Activated T-helper 2 cell treated with anti-CD3 and anti-CD28 coated beads, Interferon-gamma antibody, Interleukin-2, Interleukin-4, amounts not matched to agents 10 μg/mL and 5 μg/mL and 100 μg/mL, durations not matched to agents 14 hours and 24 hours and 36 hours (primary cell): ENCODE measurements around the gene ZNF609. TPM values are rescaled to one million over a fixed set of nuclear protein-coding genes. Genes with fewer than 3 reads are reported as not detected.

Experiments used
- DNase-seq: peaks from one replicate; pipeline ENCODE4 v3.0.0; 2021; ENCODE audit warnings: low spot score
- H3K27ac Mint-ChIP-seq: one replicate; pipeline ENCODE4 v1.8.0; 2021; ENCODE audit warnings: mixed read lengths
- H3K27me3 Mint-ChIP-seq: one replicate; pipeline ENCODE4 v1.8.0; 2021; ENCODE audit warnings: low read depth, mixed read lengths
- H3K36me3 Mint-ChIP-seq: one replicate; pipeline ENCODE4 v1.8.0; 2021; ENCODE audit warnings: low read depth, mixed read lengths
- H3K4me1 Mint-ChIP-seq: one replicate; pipeline ENCODE4 v1.8.0; 2021; ENCODE audit warnings: low read depth, mixed read lengths
- H3K4me3 Mint-ChIP-seq: one replicate; pipeline ENCODE4 v1.8.0; 2021; ENCODE audit warnings: low read depth, mild to moderate bottlenecking, moderate library complexity, mixed read lengths
- H3K9me3 Mint-ChIP-seq: one replicate; pipeline ENCODE4 v1.8.0; 2021; ENCODE audit warnings: mixed read lengths
- intact Hi-C: fragments of 100-400 bp; cut with micrococcal nuclease; formaldehyde crosslinking; loops from one replicate; pipeline ENCODE4 v1.15.1; 2023
- total RNA-seq: library from RNA; stranded (reverse); gene quantifications from 2 replicates; pipeline ENCODE4 v1.2.3, GENCODE V29; 2022

Gene ZNF609
- total RNA-seq, 1 donor from 2014 or later, result 50.9 TPM

GRCh38 chr15:64699751-64700388 is 239.5 kb downstream of the ZNF609 start:
- H3K9me3 Mint-ChIP-seq, result no peaks in the 10 kb centered on the region
- H3K36me3 Mint-ChIP-seq, result peaks cover 21% of the 10 kb centered on the region
- H3K4me1 Mint-ChIP-seq, result peaks cover 57% of the 10 kb centered on the region
- intact Hi-C loops, result loop anchor here (5.0 kb wide), 1 partner anchor 482 kb away; no protein-coding TSS in a partner anchor
- no peak overlapping the region for H3K4me3 Mint-ChIP-seq
- no peaks in the 10 kb centered on the region for H3K27me3 Mint-ChIP-seq
- DNase-seq, result no peak
- H3K27ac Mint-ChIP-seq, result no peak overlapping the region

- intact Hi-C loops, result loop anchor here (5.0 kb wide), 1 partner anchor 481 kb away; no protein-coding TSS in a partner anchor
- Mint-ChIP-seq H3K27ac (peak overlapping the region; percentile 70), H3K4me3 (peak overlapping the region; percentile 87), H3K36me3 (peaks cover 13% of the 10 kb centered on the region), H3K27me3 (no peaks in the 10 kb centered on the region), H3K4me1 (peaks cover 51% of the 10 kb centered on the region), H3K9me3 (no peaks in the 10 kb centered on the region)
- DNase-seq, result no peak
Observed at GRCh38 chr15:64701051-64701450, 240.7 kb downstream of the ZNF609 start.

DNA sequence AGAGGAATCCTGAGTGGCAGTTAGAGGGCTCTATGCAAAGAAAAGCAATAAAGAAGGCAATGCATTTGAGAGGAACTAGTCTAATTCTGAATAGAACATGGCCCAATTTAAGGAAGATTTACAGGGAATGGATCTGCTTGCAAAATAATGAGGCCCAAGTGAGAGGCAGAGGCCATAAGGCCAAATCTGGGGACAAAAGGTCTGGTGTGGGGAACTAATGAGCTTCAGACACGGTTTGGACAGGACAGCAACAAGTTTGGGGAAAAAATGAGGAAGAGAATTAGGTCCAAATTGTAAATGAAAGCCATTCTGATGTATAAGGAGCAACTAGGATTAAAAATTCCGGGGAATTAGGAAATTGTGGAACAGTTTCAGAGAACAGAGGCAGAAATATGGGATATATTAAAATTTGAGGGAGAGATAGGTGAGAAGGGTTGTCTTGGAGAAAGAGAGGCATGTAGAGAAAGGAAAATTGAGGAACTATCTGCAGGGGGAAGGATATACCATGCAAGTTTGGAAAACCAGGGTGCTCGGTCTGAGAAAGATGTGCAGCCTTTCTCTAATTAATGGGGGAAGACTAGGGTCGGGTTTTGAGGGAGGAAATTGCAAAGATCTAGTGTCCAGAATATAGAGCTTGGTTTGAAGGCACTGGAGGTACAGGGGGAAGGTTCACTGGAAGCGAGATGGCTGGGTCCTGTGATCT is 241.3 kb downstream of the ZNF609 start:
- DNase-seq, result no peak
- no peaks in the 10 kb centered on the region for H3K27me3 Mint-ChIP-seq
- intact Hi-C loops, result loop anchor here (5.0 kb wide), 1 partner anchor 481 kb away; no protein-coding TSS in a partner anchor
- peak overlapping the region; percentile 70 for H3K27ac Mint-ChIP-seq
- peak overlapping the region; percentile 87 for H3K4me3 Mint-ChIP-seq
- H3K4me1 Mint-ChIP-seq, result peaks cover 51% of the 10 kb centered on the region
- H3K9me3 Mint-ChIP-seq, result no peaks in the 10 kb centered on the region
- peaks cover 13% of the 10 kb centered on the region for H3K36me3 Mint-ChIP-seq

GRCh38 chr15:64702816-64703631 is 242.6 kb downstream of the ZNF609 start:
- DNase-seq, result peak; percentile 92
- peaks cover 44% of the 10 kb centered on the region for H3K4me1 Mint-ChIP-seq
- H3K4me3 Mint-ChIP-seq, result peak overlapping the region; percentile 87
- peaks cover 9% of the 10 kb centered on the region for H3K36me3 Mint-ChIP-seq
- H3K9me3 Mint-ChIP-seq, result no peaks in the 10 kb centered on the region
- H3K27ac Mint-ChIP-seq, result peak overlapping the region; percentile 83
- intact Hi-C loops, result loop anchor here (1.0 to 5.0 kb wide), 2 partner anchors 28 to 479 kb away; no protein-coding TSS in a partner anchor
- H3K27me3 Mint-ChIP-seq, result no peaks in the 10 kb centered on the region

DNA sequence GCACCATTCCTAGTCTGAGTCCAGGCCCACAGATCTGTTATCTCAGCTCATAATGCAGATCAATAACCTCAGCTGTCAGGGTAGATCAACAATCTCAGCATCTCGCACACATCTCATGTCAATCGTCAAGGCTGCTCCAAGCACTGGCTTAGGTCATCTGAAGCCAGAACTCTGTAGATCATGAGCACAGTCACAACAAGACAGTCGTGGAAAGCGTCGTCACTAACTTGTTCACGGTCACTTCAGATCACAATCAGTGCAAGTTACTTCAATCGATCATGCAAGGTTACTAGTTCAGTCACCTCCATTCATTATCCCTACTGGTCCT is 243.2 kb downstream of the ZNF609 start:
- peak overlapping the region; percentile 83 for H3K27ac Mint-ChIP-seq
- peaks cover 9% of the 10 kb centered on the region for H3K36me3 Mint-ChIP-seq
- peaks cover 39% of the 10 kb centered on the region for H3K4me1 Mint-ChIP-seq
- intact Hi-C loops, result loop anchor here (1.0 to 5.0 kb wide), 2 partner anchors 28 to 479 kb away; no protein-coding TSS in a partner anchor
- no peaks in the 10 kb centered on the region for H3K27me3 Mint-ChIP-seq
- no peak for DNase-seq
- H3K9me3 Mint-ChIP-seq, result no peaks in the 10 kb centered on the region
- H3K4me3 Mint-ChIP-seq, result peak overlapping the region; percentile 87

DNA sequence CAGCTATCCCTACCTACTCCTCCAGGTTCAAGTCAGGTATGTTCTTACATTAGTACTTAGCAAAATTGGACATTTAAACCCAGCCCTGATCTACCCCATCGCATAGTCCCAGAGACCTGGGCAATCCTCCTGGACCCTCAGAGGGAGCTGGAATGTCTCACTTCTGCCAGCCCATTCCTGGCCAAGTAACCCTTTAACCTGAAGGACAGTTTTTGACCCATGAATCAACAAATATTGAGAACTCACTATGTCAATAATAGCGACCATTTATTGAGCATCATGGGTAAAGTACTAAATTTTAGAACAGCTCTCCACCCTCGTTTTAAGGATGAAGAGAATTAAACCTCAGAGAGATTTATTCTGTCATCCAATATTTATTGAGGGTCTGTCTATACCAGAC is 244.6 kb downstream of the ZNF609 start:
- peaks cover 6% of the 10 kb centered on the region for H3K36me3 Mint-ChIP-seq
- DNase-seq, result no peak
- peaks cover 30% of the 10 kb centered on the region for H3K4me1 Mint-ChIP-seq
- H3K9me3 Mint-ChIP-seq, result no peaks in the 10 kb centered on the region
- intact Hi-C loops, result no loop called here
- no peaks in the 10 kb centered on the region for H3K27me3 Mint-ChIP-seq
- no peak overlapping the region for H3K27ac Mint-ChIP-seq
- H3K4me3 Mint-ChIP-seq, result no peak overlapping the region

GRCh38 chr15:64706011-64706911 is 245.9 kb downstream of the ZNF609 start:
- H3K36me3 Mint-ChIP-seq, result no peaks in the 10 kb centered on the region
- intact Hi-C loops, result no loop called here
- no peaks in the 10 kb centered on the region for H3K27me3 Mint-ChIP-seq
- no peak for DNase-seq
- H3K9me3 Mint-ChIP-seq, result no peaks in the 10 kb centered on the region
- peaks cover 22% of the 10 kb centered on the region for H3K4me1 Mint-ChIP-seq
- H3K27ac Mint-ChIP-seq, result no peak overlapping the region
- no peak overlapping the region for H3K4me3 Mint-ChIP-seq

DNA sequence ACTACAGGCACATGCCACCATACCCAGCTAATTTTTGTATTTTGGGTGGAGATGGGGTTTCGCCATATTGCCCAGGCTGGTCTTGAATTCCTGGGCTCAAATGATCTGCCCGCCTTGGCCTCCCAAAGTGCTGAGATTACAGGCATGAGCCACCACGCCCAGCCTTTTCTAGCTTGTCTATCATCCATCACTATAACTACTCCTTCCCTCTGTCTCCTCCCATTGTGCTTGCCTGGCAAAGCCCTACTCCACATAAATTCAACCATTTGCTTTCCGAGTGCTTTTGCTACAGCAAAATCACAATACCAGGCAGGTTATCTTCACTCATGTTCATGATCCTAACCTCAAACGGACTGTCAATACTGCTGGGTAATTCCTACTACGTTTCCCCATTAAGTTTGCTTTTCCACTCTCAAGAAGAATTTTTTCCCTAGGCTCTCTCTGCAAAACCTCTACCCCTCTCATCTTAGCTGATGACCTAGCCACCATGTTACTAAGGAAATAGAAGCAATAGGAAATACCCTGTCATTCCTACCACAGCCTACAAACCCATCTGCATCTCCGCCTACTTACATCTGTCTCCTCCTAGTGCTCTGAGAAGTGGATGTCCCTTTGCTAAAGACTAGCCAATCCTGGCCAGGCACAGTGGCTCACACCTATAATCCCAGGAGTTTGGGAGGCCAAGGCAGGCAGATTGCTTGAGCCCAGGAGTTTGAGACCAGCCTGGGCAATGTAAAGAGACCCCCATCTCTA is 250.5 kb downstream of the ZNF609 start:
- H3K27ac Mint-ChIP-seq, result no peak overlapping the region

DNA sequence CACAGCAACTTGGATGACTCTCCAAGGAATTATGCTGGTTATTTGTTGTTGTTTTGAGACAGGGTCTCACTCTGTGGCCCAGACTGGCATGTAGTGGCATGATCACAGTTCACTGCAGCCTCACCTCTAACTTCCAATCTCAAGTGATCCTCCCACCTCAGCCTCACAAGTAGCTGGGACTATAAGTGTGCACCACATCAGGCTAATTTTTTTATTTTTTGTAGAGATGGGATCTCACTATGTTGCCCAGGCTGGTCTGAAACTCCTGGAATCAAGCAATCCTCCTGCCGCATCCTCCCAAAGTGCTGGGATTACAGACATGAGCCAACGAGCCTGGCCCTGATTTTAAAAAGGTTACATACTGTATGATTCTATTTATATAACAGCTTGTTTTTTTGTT is 252.0 kb downstream of the ZNF609 start:
- Mint-ChIP-seq H3K4me1 (peaks cover 3% of the 10 kb centered on the region), H3K4me3 (no peak overlapping the region), H3K9me3 (no peaks in the 10 kb centered on the region), H3K27ac (no peak overlapping the region), H3K27me3 (no peaks in the 10 kb centered on the region), H3K36me3 (no peaks in the 10 kb centered on the region)
- no peak for DNase-seq
- intact Hi-C loops, result no loop called here

More for the DNA sequence above, 250.5 kb downstream of the ZNF609 start:
- peaks cover 3% of the 10 kb centered on the region for H3K4me1 Mint-ChIP-seq
- DNase-seq, result no peak
- H3K4me3 Mint-ChIP-seq, result no peak overlapping the region
- no peaks in the 10 kb centered on the region for H3K36me3 Mint-ChIP-seq
- no peaks in the 10 kb centered on the region for H3K9me3 Mint-ChIP-seq
- H3K27me3 Mint-ChIP-seq, result no peaks in the 10 kb centered on the region
- intact Hi-C loops, result no loop called here

DNA sequence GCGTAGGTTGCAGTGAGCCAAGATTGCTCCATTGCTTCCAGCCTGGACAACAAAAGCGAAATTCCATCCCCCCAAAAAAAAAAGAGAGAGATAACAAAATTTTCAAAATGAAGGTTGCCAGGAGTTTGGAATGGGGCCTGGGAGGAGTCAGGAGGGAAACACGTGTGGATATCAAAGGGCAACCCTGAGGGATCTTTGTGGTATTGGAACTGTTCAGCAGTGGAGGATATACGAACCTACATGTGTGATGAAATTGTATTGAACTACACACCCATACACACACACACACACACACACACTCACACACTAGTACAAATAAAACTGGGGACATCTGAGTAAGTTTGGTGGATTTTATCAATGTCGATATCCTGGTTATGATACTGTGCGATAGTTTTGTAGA is 253.2 kb downstream of the ZNF609 start:
- H3K4me1 Mint-ChIP-seq, result peaks cover 3% of the 10 kb centered on the region
- H3K4me3 Mint-ChIP-seq, result no peak overlapping the region
- H3K27ac Mint-ChIP-seq, result no peak overlapping the region
- no peaks in the 10 kb centered on the region for H3K9me3 Mint-ChIP-seq
- H3K27me3 Mint-ChIP-seq, result no peaks in the 10 kb centered on the region
- intact Hi-C loops, result no loop called here
- DNase-seq, result no peak
- H3K36me3 Mint-ChIP-seq, result no peaks in the 10 kb centered on the region

- no peaks in the 10 kb centered on the region for H3K4me1 Mint-ChIP-seq
- no peaks in the 10 kb centered on the region for H3K27me3 Mint-ChIP-seq
- H3K4me3 Mint-ChIP-seq, result no peak overlapping the region
- H3K9me3 Mint-ChIP-seq, result no peaks in the 10 kb centered on the region
- intact Hi-C loops, result no loop called here
- no peaks in the 10 kb centered on the region for H3K36me3 Mint-ChIP-seq
- DNase-seq, result no peak
- H3K27ac Mint-ChIP-seq, result no peak overlapping the region
Observed at GRCh38 chr15:64716452-64716851, 256.1 kb downstream of the ZNF609 start.
